Suprapubic skin (tissue), 4 donors: Measurements from ENCODE around the gene FMN1. TPM values are rescaled to one million over a fixed set of nuclear protein-coding genes. Genes with fewer than 3 reads are reported as not detected.

ENCODE experiments used
- DNase-seq, 2 donors: peaks; one replicate each; pipeline ENCODE4 v3.0.0-alpha.2; 2019; ENCODE audit warnings: low spot score in 2 of 2
- H3K27ac ChIP-seq: fragments of 200-600 bp; sonication (generic); one replicate; pipeline ENCODE4 v1.5.1; 2019
- H3K27me3 ChIP-seq: fragments of 200-600 bp; sonication (generic); one replicate; pipeline ENCODE4 v1.5.1; 2019
- H3K36me3 ChIP-seq: fragments of 200-600 bp; sonication (generic); one replicate; pipeline ENCODE4 v1.5.1; 2019
- H3K4me1 ChIP-seq: fragments of 200-600 bp; sonication (generic); one replicate; pipeline ENCODE4 v1.5.1; 2019
- H3K4me3 ChIP-seq: fragments of 200-600 bp; sonication (generic); one replicate; pipeline ENCODE4 v1.5.1; 2019; ENCODE audit warnings: mild to moderate bottlenecking
- H3K9me3 ChIP-seq: fragments of 200-600 bp; sonication (generic); one replicate; pipeline ENCODE4 v1.5.1; 2019
- EP300 ChIP-seq: sonication (generic); formaldehyde crosslinking; IDR thresholded peaks from one replicate; pipeline ENCODE4 v1.6.1; 2017; ENCODE audit warnings: antibody characterized with exemption
- POLR2A ChIP-seq, 2 donors: fragments of 450-650 bp; IDR thresholded peaks; one replicate each; pipeline ENCODE4 v1.6.1; 2017; ENCODE audit warnings: antibody characterized with exemption in 2 of 2, mild to moderate bottlenecking in 2 of 2, moderate library complexity in 2 of 2
- POLR2AphosphoS5 ChIP-seq, 3 donors: sonication (generic); formaldehyde crosslinking; IDR thresholded peaks; one replicate each; pipeline ENCODE4 v1.6.1; 2017; ENCODE audit warnings: antibody characterized with exemption in 3 of 3
- WGBS: methylation state at CpG from one replicate; pipeline ENCODE4 v1.1.5; 2018; 5-methylcytosine and 5-hydroxymethylcytosine counted together
- total RNA-seq, 4 donors: library from RNA; depleted of rRNA; stranded (reverse); fragments of >200 nt; gene quantifications; one replicate each; pipeline ENCODE4 v1.1.0, GENCODE V29; 2016
- TF ChIP-seq, protein P1 (sequence below), 2 donors: fragments of 200-600 bp in 1 of 2; fragments of 450-650 bp in 1 of 2; sonication (generic) in 1 of 2; IDR thresholded peaks; one replicate each; pipeline ENCODE4 v1.5.1; 2016 to 2019; ENCODE audit warnings: antibody characterized with exemption in 2 of 2, mild to moderate bottlenecking in 1 of 2, moderate library complexity in 1 of 2

The FMN1 gene
- total RNA-seq, 4 donors from 2014 or later = 19.8 to 47.3 (median 33.1) TPM

DNA sequence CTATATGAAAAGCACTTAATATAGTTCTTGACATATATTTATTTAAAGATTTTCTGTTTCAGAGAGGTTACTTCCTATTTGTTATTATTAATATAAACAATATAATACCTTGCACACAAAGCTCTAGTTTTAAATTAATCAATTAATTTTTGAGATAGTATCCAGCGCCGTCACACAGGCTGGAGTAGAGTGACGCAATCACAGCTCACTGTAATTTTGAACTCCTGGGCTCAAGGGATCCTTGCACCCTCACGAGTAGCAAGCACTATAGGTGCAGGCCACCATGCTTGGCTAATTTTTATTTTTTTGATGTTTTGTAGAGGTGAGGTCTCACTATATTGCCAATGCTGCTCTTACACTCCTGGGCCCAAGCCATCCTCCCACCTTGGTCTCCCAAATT lies 267.4 kb downstream of the FMN1 start:
- no peak for DNase-seq
- H3K9me3 ChIP-seq = no peaks in the 10 kb centered on the region
- H3K4me1 ChIP-seq = no peaks in the 10 kb centered on the region
- H3K27me3 ChIP-seq = no peaks in the 10 kb centered on the region
- 92% methylated on average over 4 of the region's 4 CpGs for WGBS
- H3K27ac ChIP-seq = no peak overlapping the region
- TF ChIP-seq EP300 (no peak), POLR2AphosphoS5 (IDR thresholded peaks at IDR 0.05) (no peak), POLR2A (IDR thresholded peaks at IDR 0.05) (no peak)
- TF ChIP-seq, protein P1, sequence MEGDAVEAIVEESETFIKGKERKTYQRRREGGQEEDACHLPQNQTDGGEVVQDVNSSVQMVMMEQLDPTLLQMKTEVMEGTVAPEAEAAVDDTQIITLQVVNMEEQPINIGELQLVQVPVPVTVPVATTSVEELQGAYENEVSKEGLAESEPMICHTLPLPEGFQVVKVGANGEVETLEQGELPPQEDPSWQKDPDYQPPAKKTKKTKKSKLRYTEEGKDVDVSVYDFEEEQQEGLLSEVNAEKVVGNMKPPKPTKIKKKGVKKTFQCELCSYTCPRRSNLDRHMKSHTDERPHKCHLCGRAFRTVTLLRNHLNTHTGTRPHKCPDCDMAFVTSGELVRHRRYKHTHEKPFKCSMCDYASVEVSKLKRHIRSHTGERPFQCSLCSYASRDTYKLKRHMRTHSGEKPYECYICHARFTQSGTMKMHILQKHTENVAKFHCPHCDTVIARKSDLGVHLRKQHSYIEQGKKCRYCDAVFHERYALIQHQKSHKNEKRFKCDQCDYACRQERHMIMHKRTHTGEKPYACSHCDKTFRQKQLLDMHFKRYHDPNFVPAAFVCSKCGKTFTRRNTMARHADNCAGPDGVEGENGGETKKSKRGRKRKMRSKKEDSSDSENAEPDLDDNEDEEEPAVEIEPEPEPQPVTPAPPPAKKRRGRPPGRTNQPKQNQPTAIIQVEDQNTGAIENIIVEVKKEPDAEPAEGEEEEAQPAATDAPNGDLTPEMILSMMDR (IDR thresholded peaks at IDR 0.05) = no peak
- no peaks in the 10 kb centered on the region for H3K36me3 ChIP-seq
- no peak overlapping the region for H3K4me3 ChIP-seq

DNA sequence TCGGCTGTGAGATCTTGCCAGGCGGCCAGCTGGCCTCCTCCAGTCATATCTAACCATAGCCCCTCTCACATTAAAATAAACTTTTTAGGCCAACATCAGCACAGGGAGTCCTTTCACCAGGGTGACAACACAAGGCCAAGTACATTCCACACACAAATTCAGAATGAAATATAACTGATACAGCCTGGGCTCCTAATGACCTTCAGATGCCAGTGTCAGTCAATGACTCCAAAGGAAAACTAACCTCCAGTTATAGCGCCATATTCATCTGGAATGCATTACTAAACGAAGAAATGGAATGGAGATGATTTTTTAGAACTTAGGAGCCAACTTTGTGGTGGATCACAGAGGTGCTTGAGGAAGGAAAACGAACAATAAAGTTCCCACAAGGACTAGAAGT lies 271.3 kb downstream of the FMN1 start:
- H3K36me3 ChIP-seq = no peaks in the 10 kb centered on the region
- H3K9me3 ChIP-seq = no peaks in the 10 kb centered on the region
- TF ChIP-seq POLR2A (IDR thresholded peaks at IDR 0.05) (no peak), EP300 (no peak)
- no peak overlapping the region for H3K27ac ChIP-seq
- no peak overlapping the region for H3K4me3 ChIP-seq
- H3K4me1 ChIP-seq = no peaks in the 10 kb centered on the region
- H3K27me3 ChIP-seq = no peaks in the 10 kb centered on the region
- 77% methylated on average over 5 of the region's 5 CpGs for WGBS
- DNase-seq = no peak

DNA sequence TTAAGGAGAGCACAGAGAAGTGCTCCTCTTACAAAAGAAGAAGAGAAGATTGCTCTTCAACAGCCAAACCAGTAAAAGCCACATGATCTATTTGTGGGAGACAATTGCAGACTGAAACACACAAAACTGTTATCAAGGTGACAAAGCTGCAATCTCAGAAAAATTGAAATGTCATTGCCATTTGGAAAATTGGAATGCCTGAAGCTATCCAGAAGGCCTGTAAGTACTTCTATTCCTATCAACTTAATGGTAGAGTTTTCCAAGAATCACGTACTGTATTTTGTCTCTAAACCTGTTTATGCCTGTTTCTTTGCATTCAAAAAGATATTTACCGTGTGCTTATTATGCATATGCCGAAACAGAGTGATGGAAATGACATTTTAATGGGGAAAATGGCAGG lies 272.0 kb downstream of the FMN1 start:
- H3K27me3 ChIP-seq = no peaks in the 10 kb centered on the region
- DNase-seq = no peak
- TF ChIP-seq POLR2AphosphoS5 (IDR thresholded peaks at IDR 0.05) (no peak), POLR2A (IDR thresholded peaks at IDR 0.05) (no peak), EP300 (no peak)
- TF ChIP-seq, protein P1 (IDR thresholded peaks at IDR 0.05) = no peak
- no peaks in the 10 kb centered on the region for H3K9me3 ChIP-seq
- WGBS = 87% methylated on average over 3 of the region's 3 CpGs
- H3K27ac ChIP-seq = no peak overlapping the region
- no peaks in the 10 kb centered on the region for H3K36me3 ChIP-seq
- no peak overlapping the region for H3K4me3 ChIP-seq
- H3K4me1 ChIP-seq = no peaks in the 10 kb centered on the region

DNA sequence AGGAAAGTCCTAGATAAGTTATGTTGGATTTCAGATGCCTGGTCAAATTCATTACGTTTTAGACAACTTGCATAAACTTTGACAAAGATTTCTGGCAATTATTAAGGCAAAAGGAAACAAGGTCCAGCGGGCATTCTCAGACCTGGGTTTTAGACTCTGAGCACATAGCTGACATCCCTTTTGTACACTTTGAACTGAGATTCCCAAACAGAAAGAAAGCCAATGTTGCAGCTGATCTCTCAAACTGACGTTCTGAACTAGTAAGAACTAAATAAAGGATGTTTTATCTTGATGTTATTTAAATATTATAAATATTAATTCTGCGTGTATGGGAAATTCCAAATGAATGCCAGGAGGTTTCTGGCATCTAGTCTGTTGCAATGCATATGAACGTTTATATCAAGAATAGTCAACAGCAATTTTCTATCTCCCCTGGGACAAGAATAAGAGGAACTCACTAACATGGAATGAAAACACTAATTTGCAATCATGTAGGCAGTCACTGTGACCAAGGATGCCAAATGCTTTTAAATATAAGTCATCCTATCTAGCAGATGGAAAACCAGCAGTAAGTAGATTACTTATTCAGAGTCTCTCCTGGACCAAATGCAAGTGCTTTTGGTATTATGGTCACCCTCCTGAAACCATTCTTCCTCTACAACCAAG lies 274.6 kb downstream of the FMN1 start:
- DNase-seq = no peak
- no peaks in the 10 kb centered on the region for H3K9me3 ChIP-seq
- no peaks in the 10 kb centered on the region for H3K4me1 ChIP-seq
- no peak for TF ChIP-seq POLR2A (IDR thresholded peaks at IDR 0.05)
- TF ChIP-seq EP300 = no peak
- TF ChIP-seq, protein P1 (IDR thresholded peaks at IDR 0.05) = no peak
- no peak for TF ChIP-seq POLR2AphosphoS5 (IDR thresholded peaks at IDR 0.05)
- no peaks in the 10 kb centered on the region for H3K36me3 ChIP-seq
- H3K4me3 ChIP-seq = no peak overlapping the region
- WGBS = 46% methylated on average over 5 of the region's 5 CpGs
- no peak overlapping the region for H3K27ac ChIP-seq
- H3K27me3 ChIP-seq = no peaks in the 10 kb centered on the region

DNA sequence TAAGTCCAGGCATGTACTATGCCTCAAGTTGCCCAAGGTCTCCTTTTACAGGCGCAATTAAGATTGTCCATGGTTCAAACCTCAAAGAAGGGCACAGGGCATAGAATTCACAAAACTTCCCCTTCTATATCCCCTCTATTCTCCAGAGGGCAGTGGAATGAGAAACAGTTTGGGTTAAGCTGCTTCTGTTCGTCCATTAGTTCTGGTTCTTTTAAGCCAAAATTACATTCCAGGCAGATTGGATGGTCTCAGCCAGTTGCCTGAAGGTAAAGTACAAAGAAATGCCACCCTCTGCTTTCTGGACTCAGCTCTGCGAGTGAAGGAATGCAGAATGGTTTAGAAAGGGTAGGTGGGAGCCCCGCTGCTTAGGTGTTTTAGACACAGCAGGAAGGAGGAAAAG lies 276.0 kb downstream of the FMN1 start:
- Histone ChIP-seq H3K4me3 (no peak overlapping the region), H3K27me3 (no peaks in the 10 kb centered on the region), H3K27ac (no peak overlapping the region), H3K4me1 (no peaks in the 10 kb centered on the region), H3K9me3 (no peaks in the 10 kb centered on the region), H3K36me3 (no peaks in the 10 kb centered on the region)
- TF ChIP-seq POLR2AphosphoS5 (IDR thresholded peaks at IDR 0.05) (no peak), EP300 (no peak), POLR2A (IDR thresholded peaks at IDR 0.05) (no peak)
- TF ChIP-seq, protein P1 (IDR thresholded peaks at IDR 0.05) = no peak
- no peak for DNase-seq
- 79% methylated on average over 4 of the region's 4 CpGs for WGBS

DNA sequence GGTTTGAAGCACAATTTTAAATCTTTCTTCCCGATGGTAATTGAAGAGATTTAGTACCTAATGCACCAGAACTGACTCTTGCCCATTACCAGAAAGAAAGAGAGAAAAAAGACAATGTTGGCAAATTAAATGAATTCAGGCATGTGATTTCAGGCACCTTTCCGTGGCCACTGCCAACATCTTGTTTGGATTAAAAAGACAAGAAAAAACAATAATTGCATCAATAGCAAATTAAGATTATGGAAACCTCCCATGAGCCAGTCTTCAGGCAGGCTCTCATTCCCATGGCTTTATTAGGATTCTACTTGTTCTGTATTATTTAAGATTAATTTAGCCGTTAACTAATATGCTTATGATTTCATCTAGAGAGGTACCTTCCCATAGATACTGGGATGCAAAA lies 283.7 kb downstream of the FMN1 start:
- no peak for DNase-seq
- H3K4me3 ChIP-seq = no peak overlapping the region
- no peaks in the 10 kb centered on the region for H3K9me3 ChIP-seq
- TF ChIP-seq POLR2A (IDR thresholded peaks at IDR 0.05) (no peak), EP300 (no peak), POLR2AphosphoS5 (IDR thresholded peaks at IDR 0.05) (no peak)
- TF ChIP-seq, protein P1 (IDR thresholded peaks at IDR 0.05) = no peak
- no peaks in the 10 kb centered on the region for H3K27me3 ChIP-seq
- no peaks in the 10 kb centered on the region for H3K4me1 ChIP-seq
- H3K27ac ChIP-seq = no peak overlapping the region
- 80% methylated on average over 3 of the region's 3 CpGs for WGBS
- H3K36me3 ChIP-seq = no peaks in the 10 kb centered on the region
